Activated CD8-positive, alpha-beta memory T cell treated with anti-CD3 and anti-CD28 coated beads, Interleukin-2, amount 50 U/mL, for 24 hours (primary cell): ENCODE results near the gene KLK12.

Experiments used
- DNase-seq: peaks from one replicate; pipeline ENCODE4 v3.0.0-alpha.2; 2020; ENCODE audit errors: extremely low read depth

The KLK12 gene, protein sequence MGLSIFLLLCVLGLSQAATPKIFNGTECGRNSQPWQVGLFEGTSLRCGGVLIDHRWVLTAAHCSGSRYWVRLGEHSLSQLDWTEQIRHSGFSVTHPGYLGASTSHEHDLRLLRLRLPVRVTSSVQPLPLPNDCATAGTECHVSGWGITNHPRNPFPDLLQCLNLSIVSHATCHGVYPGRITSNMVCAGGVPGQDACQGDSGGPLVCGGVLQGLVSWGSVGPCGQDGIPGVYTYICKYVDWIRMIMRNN

DNA sequence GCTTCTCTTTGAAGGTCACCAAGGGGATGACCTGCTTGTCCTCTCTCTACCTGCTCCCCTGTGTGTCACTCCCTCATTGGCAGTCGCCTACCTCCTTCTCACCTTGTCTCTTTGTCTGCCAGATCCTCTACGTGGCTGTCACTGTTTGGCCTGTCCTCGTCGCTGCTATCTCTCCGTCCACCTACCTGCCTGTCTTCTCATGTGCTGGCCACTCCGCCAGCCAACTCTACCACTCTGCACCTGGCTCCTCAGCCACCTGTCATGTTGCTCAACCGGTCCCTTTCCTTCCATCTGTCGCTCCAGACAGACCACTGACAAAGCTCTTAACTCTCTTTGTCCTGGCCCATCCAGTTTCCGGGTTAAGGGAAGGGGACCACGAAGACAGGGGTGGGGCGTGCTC lies at the start of gene KLK12:
TSS of gene KLK12 (minus strand) at position 299 of the 400 bp plus-strand sequence. CDS start 381 bp downstream, outside the sequence.
- no peak for DNase-seq

DNA sequence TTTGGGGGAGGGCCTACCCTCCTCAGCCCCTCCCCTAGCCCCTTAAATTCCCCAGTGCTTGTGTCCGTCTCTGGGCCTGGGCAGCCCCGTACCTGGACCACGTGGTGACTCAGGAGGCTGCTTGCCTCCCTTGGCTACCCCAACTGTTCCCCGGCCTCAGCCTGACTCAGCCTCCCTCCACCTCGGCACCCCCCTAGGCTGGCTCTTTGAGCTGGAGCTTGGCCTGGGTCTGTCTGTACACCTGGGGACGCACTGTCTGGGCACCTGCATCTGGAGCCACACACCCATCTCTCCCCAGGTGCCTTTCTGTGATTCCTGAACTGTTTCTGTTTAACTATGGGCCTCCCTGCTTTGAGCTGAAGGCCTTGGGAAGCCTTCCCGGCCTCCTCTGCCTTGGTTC lies 49.7 kb upstream of the KLK12 start:
- DNase-seq = no peak

DNA sequence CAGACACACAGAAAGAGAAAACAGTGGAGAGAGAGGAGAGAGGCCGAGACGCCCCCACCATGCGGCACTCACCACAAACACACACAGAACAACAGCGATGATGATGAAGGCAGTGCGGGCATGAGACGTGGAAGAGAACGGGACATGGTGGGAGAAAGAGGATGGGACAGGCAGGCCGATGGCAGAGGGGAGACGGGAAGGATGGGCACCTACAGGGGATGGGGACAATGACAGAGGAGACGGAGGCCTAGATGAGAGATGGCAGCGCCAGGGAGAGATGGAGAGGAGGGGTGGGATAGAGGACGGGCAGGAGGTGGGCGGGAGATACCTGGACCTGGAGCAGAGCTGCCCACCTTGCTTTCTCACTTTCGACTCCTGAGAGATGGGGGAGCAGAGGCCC lies 49.0 kb upstream of the KLK12 start:
- no peak for DNase-seq

DNA sequence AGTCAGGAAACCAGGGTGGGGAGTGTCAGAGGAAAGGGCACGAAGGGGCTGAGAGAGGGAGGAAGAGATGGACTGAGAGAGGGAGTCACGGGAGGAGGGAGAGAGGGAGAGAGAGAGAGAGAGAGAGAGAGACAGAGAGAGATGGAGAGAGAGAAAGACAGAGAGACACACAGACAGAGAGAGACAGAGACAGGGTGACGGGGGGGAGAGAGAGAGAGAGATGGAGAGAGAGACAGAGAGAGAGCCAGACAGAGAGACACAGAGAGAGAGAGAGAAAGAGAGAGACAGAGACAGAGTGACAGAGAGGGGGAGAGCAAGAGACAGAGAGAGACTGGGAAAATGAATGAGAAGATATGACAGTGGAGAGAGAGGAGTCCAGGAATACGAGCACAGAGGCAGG lies 48.4 kb upstream of the KLK12 start:
- no peak for DNase-seq

DNA sequence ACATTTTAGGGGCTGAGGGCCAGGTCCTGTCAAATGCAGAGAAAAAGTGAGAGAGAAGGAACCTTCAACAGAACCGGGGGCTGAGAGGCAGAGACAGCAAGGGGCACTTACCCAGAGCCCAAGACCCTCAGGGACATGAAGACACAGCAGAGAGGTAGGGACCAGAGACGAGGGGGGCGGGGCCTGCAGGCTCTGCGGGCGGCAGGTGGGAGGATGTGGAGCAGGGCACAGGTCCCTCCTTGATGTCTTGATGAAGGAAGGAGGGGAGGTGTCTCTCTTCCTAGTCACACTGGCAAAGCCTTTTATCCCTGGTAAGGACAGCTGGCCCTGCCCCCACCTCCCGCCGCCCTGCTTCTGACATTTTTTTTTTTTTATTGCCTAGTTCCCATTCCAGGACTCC lies 47.8 kb upstream of the KLK12 start, which contains the start of gene KLK14:
TSS of gene KLK14 (minus strand) at position 277 of the 400 bp plus-strand sequence. CDS start at position 4, 273 bp downstream.
- no peak for DNase-seq

DNA sequence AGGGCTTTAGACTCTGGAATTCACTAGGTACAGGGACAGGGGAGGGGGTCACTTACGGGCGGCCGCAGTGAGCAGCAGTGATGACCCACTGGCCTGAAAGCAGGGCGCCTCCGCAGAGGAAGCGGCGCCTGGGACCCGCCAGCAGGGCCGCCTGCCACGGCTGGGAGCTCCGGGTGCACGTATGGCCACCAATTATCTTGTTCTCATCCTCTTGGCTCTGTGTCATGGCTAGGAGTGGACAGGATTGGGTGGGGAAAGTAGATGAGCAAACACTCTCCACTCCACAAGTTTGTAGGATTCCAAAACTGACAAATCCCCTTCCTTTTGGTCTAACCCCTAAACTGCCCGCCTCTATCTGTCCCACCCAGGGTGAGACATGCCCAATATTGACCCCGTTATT lies 46.7 kb upstream of the KLK12 start:
- no peak for DNase-seq

DNA sequence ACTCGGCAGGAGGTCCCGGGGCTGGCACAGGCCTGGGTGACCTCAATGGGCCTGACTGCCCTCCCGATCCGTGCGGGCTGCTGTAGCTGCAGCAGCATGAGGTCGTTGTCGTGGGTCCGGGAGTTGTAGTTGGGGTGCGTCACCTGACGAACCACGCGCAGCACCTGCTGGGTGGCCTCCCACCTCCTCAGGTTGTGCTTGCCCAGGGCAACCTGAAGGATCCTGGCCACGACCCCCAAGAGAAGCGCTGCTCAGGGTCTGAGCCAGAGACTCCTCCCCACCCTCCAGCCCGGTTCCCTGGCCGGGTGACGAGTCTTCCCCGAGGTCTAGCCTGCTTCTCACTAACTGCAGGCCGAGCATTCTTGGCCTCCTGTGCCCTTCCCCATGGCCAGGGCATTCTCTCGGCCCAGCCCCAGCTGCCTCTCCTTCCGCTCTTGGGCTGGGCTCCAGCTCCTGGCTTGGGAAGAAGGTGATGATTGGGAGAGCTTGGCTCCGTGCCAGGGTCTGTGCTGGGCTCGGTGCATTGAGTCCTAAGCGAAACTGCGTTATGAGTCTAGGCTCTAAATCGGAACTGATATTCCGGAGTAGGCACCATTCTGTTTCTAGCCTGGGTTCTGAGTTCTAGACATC lies 44.8 kb upstream of the KLK12 start:
- DNase-seq = no peak

DNA sequence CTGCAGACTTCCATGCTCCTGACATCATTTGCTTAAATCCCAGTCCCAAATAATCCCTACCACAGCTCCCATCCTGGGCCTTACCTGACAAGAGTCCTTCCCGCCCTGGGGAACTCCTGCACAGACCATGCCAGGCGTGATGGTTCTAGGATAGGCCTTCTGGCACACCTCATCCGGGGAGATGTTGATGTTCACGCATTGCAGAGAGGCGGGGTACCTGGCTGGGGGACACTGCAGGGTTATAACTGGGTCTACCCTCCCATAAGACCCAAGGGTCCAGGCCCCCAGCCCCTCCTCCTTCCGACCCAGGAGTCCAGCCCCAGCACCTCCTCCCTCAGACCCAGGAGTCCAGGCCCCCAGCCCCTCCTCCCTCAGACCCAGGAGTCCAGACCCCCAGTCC lies 43.9 kb upstream of the KLK12 start:
- no peak for DNase-seq

DNA sequence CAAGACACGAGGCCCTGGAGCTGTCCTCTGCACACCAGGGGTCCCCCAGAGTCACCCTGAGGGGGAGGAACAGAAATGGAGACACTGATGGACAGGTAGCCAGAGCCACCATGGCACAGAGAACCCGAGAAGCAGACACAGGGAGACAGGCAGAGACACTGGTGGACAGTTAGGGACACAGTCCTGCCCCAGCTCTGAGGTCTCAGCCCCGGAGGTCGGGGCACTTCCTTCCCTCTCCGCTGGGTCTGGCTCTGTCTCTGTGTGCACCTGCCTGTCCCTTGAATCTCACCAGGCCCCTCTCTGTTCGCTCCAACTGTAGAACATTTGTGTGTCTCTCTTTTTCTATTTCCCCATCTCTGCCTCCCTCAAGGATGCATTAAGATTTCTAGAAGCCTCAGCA lies 43.3 kb upstream of the KLK12 start:
- no peak for DNase-seq

DNA sequence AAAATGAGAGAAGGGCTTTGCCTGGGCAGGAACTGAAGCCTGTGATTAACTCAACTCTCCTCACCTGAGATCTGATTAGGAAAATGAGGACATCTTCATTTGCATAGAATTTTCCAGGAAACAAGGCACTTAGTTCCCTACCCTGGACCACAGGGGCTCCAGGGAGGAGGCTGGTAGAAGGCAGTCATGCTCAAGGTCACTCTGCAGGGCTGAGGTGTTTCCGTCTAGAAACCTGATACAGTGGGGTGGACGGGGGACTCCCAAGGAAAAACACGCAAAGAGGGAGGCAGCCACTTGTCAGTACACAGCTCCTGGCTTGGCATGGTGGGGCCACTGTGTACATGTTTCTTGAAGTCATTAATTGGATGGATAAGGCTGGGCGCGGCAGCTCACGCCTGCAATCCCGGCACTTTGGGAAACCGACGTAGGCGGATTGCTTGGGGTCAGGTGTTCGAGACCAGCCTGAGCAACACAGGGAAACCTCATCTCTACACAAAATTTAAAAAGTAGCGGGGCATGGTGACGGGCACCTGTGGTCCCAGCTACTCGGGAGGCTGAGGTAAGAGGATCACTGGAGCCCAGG lies 41.9 kb upstream of the KLK12 start:
- no peak for DNase-seq

DNA sequence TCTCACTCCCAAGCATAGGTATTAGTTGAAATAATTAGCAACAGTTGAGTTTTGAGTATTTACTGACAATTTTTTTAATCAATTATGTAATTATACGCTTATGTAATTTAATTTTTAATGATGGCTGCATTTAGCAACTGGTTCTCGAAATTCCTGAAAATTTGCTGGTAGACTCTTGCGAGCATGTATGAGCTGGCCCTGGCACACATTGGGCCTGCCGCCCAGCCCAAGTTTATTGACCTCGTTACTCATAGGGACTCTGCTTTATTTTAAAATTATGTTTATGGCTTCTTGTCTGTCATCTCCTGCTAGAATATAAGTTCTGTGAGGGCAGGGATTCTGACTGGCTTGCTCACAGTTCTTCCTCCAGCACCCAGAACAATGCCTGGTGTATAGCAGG lies 41.2 kb upstream of the KLK12 start:
- DNase-seq = no peak

DNA sequence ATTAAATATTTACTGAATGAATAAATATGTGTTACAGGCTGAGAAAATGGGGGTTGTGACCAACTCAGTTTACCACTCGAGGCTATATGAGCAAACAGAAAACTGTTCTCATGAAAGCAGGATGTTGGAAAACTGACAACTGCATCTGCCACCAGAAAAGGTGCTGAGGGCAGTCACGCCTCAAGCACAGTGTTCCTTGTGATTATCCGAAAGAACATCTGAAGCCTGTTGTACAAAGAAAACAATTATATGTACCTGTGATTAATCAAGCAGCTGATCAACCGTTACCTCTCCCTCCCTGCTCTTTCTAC lies 36.2 kb upstream of the KLK12 start:
- no peak for DNase-seq

DNA sequence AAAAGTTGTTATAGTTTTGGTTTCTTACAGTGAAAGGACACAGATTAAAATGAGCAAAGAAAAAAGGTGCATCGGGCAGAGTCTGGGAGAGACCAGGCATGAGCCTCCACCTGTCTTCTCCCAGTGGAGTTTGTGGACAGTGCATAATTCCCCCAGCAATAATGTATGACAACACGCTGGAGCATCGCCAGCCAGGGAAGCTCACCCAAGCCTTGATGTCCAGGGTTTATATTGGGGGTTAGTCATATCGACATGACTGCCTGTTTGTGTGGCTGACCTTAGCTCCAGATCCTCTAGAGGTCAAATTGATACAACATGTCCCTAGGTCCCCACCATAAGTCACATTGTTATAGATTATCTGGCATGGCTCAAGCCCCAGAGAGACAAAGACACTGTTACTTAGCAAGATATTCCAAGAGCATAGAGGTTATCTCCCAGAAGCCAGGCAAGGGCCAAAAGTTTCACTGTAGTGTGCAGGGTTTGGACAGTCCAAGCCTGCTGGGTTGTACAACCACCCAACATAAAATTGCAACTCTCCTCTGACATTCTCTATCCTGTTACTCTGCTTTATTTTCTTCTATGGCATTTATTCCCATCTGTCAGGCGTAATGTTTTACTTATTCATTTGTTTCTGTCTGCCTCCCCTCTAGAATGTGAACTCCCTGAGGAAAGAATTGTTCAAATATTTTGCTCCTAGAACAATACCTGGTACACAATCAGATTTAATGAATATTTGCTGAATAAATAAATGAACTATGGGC lies 35.7 kb upstream of the KLK12 start:
- no peak for DNase-seq

DNA sequence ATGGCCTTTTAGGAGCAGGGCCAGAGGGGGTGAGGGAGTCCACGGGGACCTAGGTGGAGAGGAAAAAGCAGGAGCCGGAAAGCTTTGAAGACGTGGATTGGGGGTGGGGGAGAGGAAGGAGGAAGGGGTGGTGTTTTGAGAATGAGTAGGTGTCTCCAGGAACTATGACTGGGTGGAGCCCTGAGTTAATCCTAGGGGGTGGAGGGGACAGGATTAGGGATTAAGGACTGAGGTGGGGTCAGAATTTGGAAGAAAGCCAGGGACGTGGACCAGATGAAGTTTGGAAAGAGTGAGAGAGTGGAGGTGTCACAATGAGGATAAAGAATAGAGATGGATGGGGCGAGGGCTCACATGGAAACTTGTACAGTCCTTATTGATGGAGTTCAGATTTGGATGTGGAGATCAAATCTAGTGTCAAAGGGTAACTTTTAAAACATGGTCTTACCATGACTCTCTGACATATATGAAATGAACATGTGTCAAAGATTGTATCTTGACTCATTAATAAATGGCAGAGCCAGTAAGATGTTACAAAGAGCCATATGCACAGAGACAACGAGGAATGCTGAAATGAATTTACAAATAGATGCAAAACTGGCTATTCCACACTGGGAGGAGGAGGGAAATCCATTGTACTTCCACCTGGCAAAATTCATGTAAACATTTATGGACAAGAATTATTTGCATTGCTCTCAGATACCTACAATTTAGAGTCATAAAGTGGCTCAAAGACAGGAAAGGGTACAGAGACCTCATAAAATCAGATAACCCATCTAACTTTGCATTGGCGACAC lies 31.8 kb upstream of the KLK12 start:
- no peak for DNase-seq

DNA sequence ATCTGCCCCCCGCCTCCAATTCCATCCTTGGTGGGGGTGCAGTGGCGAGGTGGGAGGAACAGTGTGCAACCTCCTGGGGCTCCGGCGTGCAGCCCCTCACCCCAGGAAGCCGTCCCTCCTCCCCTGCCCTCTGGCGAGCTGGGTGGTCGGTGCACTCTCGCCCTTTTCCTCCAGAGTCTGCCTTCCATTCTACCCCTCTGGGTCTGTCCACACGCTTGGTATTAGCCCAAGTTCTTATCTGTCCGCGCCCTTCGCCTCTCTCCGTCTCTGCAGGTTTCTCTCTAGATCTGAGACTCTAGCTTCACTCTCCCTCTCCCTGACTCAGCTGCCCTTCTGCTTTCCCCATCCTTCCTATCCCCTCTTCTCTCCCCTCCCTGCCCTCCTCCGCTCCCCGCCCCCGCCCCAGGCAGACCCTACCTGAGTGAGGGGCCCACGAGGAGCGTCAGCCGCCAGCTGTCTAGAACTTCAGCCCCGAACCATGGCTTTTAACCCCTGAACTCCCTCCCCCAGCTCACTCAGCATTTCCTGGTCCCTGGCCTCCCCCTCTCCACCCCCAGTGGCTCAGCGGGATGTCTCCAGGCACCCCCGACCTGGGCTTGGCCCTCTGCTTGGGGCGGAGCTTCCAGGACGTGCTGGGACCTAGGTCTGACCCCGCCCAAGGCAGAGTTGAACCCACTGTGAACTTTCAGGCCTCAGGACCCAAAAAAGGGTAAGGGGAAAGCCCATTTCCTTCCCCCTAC lies 30.6 kb upstream of the KLK12 start:
- no peak for DNase-seq

DNA sequence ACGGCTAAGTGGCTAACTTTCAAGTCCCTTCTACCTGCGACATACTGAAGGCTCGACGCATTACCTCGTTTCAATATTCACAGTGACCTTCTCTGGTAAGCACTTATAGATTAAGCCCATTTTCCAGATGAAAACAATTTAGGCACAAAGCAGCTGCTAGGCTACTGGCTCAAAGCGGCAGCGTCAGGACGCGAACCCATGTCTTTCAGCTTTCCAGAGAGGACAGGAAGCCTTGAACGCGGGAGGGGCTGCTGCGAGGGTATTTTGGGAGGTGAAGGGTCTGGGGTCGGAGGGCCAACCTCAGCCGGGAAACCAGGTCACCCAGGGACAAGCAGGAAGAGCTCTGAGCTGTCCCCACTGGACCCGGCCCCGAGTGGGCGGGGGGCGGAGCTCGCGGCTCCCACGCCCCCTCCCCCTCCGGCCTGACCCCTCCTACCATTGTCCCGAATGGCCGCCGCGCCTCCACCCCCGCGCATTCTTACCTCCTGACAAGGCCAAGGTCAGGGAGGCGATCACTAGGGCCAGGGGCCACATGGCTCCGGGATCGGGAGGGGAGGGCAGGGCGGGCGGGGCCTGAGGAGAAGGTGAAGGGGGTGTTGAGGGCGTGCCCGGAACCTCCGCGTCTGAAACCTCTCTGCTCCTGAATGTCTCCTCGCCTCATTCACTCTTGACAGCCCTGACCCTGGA lies 29.9 kb upstream of the KLK12 start, which contains the start of gene KLK13:
TSS of gene KLK13 (minus strand) at position 559 of the 687 bp plus-strand sequence. CDS start at position 534, 25 bp downstream.
- no peak for DNase-seq

DNA sequence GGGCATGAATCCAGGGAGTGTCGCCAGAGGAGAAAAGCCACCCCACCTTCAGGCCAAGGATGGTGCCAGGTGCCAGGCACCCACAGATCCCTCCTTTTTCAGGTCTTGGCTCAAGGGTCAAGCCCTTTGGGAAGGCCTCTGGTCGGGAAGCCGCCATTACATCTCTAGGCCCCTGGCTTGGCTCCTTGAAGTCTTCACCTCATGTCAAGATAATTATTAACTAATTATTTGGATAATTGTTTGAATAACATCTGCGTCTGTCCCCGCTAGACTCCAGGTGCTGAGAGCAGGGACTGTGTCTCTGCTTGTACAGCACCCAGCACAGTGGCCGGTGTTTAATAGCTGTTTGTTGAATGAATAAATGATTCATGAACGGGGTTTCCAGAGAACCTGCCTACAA lies 28.9 kb upstream of the KLK12 start:
- DNase-seq = no peak

DNA sequence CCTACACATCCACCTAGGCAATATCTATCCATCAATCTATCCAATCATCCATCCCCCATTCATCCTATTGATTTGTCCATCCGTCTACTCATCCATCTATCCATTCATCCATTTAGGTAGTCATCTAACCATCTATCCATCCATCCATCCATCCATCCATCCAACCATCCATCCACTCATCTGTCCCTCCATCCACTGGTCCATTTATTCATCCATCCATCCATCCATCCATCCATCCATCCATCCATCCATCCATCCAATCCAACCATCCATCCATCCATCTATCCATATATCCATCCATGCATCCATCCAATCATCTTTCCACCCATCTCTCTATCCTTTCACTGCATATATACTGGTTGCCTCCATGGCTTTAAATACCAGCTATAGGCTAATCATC lies 26.2 kb upstream of the KLK12 start:
- DNase-seq = no peak

DNA sequence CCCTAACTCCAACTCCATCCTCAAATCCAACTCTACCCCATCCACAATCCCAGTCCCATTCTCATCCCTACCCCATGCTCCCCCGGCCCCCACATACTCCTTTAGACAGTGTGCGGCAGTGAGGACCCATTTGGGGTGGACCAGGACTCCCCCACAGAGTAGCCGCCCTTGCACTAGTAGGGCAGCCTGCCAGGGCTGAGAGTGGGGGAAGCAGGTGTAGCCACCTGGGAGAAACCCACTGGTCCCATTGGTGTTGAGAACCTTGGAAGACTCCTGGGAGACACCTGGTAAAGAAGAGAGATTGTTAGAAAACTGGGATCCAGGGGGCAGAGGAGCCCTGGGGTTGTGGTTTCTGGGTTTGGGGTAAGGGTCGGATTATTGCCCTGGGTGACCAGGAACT lies 25.5 kb upstream of the KLK12 start:
- no peak for DNase-seq

DNA sequence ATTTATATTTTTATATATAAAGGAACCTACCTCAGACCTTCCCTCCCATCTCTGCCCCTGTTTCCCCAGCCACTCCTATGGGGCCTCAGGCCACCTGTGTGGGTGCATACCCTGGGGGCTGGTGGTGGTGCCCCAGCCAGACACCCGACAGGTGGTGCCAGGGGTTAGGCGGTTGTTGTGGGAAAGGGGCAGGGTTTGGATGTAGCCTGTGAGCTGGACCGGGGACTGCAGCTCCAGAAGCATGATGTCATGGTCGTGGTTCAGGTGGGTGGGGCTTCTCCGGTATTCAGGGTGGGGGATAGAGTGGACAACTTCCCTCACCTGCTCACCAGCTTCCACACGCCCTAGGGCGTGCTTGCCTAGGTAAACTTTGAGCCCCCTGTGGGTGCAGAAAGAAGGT lies 24.9 kb upstream of the KLK12 start:
- DNase-seq = no peak

DNA sequence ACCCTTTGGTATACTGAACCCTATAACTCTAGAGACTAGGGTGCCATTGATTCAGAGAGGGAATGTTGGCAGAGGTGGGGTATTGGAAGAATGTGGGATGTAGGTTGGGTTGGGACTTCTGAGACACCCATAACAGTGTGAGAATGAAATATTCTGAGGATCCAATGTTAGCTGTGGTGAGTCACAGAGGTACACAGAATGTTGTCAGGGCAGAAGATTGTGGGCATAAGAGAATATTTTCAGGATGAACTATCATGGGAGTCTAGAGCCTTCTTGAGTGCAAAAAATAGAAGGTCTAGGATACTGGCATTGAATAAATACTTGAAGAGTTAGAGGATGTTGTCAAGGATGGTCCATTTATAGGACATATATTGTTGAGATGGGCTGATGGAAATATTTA lies 21.1 kb upstream of the KLK12 start:
- no peak for DNase-seq
